SK-N-SH treated with all-trans-retinoic acid at 6 μM for 48 hours (cell line): ENCODE measurements around the gene PHF13.

Experiments used
- ATAC-seq: fragments of 200-7000 bp; cut with Tn5 transposase; 3 replicates; pipeline ENCODE4 v1.9.1; 2020; ENCODE audit warnings: mild to moderate bottlenecking, moderate library complexity
- ARNTL ChIP-seq: fragments of 450-650 bp; formaldehyde crosslinking; IDR thresholded peaks from 2 replicates; pipeline ENCODE4 v1.5.0; 2020; ENCODE audit warnings: low read depth, mild to moderate bottlenecking, moderate library complexity, borderline replicate concordance
- BACH2 ChIP-seq: fragments of 250-450 bp; sonication (Bioruptor Pico); IDR thresholded peaks from 2 replicates; pipeline ENCODE4 v1.9.0; 2021; ENCODE audit warnings: mild to moderate bottlenecking, borderline replicate concordance
- CREB5 ChIP-seq: fragments of 250-450 bp; sonication (Bioruptor Pico); IDR thresholded peaks from 2 replicates; pipeline ENCODE4 v1.5.1; 2020; ENCODE audit warnings: low read depth, mild to moderate bottlenecking, moderate library complexity
- CSDC2 ChIP-seq: fragments of 250-450 bp; sonication (Bioruptor Pico); IDR thresholded peaks from 2 replicates; pipeline ENCODE4 v1.5.0; 2020; ENCODE audit warnings: mild to moderate bottlenecking, moderate library complexity
- ESRRG ChIP-seq: fragments of 250-450 bp; sonication (Bioruptor Pico); IDR thresholded peaks from 2 replicates; pipeline ENCODE4 v1.6.1; 2021; ENCODE audit warnings: mild to moderate bottlenecking
- GLIS3 ChIP-seq: fragments of 250-450 bp; sonication (Bioruptor Pico); IDR thresholded peaks from 2 replicates; pipeline ENCODE4 v1.5.0; 2020; ENCODE audit warnings: mild to moderate bottlenecking, moderate library complexity
- ISL1 ChIP-seq: fragments of 250-450 bp; sonication (Bioruptor Pico); IDR thresholded peaks from 2 replicates; pipeline ENCODE4 v2.1.2; 2022; ENCODE audit warnings: mild to moderate bottlenecking, moderate library complexity
- OSR1 ChIP-seq: fragments of 250-450 bp; sonication (Bioruptor Pico); IDR thresholded peaks from 2 replicates; pipeline ENCODE4 v1.8.0; 2022; ENCODE audit warnings: moderate library complexity, mild to moderate bottlenecking, inconsistent platforms
- PPARA ChIP-seq: fragments of 250-450 bp; sonication (Bioruptor Pico); IDR thresholded peaks from 2 replicates; pipeline ENCODE4 v1.5.0; 2020; ENCODE audit warnings: mild to moderate bottlenecking, borderline replicate concordance
- RARB ChIP-seq: fragments of 250-450 bp; sonication (Bioruptor Pico); IDR thresholded peaks from 2 replicates; pipeline ENCODE4 v1.8.0; 2021; ENCODE audit warnings: mild to moderate bottlenecking, moderate library complexity
- TCF4 ChIP-seq: fragments of 250-450 bp; sonication (Bioruptor Pico); IDR thresholded peaks from 2 replicates; pipeline ENCODE4 v1.8.0; 2021; ENCODE audit warnings: mild to moderate bottlenecking, moderate library complexity, borderline replicate concordance
- ZC3H10 ChIP-seq: fragments of 250-450 bp; sonication (Bioruptor Pico); IDR thresholded peaks from 2 replicates; pipeline ENCODE4 v1.5.1; 2021; ENCODE audit warnings: mild to moderate bottlenecking, moderate library complexity
- ZFP30 ChIP-seq: fragments of 450-650 bp; formaldehyde crosslinking; IDR thresholded peaks from 2 replicates; pipeline ENCODE4 v1.5.0; 2022; ENCODE audit warnings: mild to moderate bottlenecking, moderate library complexity
- ZNF565 ChIP-seq: fragments of 450-650 bp; formaldehyde crosslinking; conservative IDR thresholded peaks from 2 replicates; pipeline ENCODE4 v1.5.0; 2020; ENCODE audit warnings: low read depth, mild to moderate bottlenecking, moderate library complexity
- ZNF70 ChIP-seq: fragments of 450-650 bp; formaldehyde crosslinking; IDR thresholded peaks from 2 replicates; pipeline ENCODE4 v1.5.0; 2020; ENCODE audit warnings: mild to moderate bottlenecking, moderate library complexity
- ZNF8 ChIP-seq: fragments of 450-650 bp; formaldehyde crosslinking; IDR thresholded peaks from 2 replicates; pipeline ENCODE4 v1.5.0; 2020; ENCODE audit warnings: mild to moderate bottlenecking, moderate library complexity
- TF ChIP-seq, protein P1 (sequence below): fragments of 250-450 bp; sonication (Bioruptor Pico); IDR thresholded peaks from 2 replicates; pipeline ENCODE4 v1.5.0; 2020; ENCODE audit warnings: mild to moderate bottlenecking, moderate library complexity
- TF ChIP-seq, protein P2 (sequence below): fragments of 250-450 bp; sonication (Bioruptor Pico); IDR thresholded peaks from 2 replicates; pipeline ENCODE4 v1.8.0; 2021; ENCODE audit warnings: low read depth, mild to moderate bottlenecking, moderate library complexity, borderline replicate concordance

PHF13 gene

DNA sequence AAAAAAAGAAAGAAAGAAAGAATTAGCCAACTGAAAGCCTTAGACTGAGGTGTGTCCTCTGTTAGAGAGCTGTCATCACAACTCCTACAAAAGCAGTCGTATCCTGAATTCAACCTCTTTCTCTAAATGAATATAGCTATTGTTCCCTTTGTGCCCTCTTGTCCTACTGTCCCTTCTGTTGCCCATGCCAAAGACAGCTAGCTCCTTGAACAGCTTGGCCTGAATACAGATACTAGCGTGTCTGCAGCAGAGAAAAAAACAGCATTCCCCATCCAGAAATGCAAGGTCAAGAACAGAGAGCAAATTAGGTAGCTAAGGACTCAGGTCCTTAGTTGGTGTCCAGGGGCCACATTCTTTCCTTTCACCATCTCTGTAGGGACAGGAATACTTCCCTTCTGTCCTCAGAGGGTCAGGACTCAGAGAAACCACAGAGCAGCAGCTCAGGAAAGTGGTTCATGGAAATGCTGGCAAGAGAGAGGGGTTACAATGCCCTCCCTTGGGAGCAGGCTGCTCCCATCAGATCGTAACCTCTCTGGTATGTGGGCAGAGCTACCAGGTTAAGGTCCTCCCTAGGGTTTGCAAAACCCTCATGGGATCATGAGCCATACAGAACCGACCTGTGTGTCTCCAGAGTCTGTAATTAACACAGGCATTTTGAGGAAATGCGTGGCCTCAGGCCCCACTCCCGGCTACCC, 35.6 kb upstream of the PHF13 start (continued):
- TF ChIP-seq, protein P1, sequence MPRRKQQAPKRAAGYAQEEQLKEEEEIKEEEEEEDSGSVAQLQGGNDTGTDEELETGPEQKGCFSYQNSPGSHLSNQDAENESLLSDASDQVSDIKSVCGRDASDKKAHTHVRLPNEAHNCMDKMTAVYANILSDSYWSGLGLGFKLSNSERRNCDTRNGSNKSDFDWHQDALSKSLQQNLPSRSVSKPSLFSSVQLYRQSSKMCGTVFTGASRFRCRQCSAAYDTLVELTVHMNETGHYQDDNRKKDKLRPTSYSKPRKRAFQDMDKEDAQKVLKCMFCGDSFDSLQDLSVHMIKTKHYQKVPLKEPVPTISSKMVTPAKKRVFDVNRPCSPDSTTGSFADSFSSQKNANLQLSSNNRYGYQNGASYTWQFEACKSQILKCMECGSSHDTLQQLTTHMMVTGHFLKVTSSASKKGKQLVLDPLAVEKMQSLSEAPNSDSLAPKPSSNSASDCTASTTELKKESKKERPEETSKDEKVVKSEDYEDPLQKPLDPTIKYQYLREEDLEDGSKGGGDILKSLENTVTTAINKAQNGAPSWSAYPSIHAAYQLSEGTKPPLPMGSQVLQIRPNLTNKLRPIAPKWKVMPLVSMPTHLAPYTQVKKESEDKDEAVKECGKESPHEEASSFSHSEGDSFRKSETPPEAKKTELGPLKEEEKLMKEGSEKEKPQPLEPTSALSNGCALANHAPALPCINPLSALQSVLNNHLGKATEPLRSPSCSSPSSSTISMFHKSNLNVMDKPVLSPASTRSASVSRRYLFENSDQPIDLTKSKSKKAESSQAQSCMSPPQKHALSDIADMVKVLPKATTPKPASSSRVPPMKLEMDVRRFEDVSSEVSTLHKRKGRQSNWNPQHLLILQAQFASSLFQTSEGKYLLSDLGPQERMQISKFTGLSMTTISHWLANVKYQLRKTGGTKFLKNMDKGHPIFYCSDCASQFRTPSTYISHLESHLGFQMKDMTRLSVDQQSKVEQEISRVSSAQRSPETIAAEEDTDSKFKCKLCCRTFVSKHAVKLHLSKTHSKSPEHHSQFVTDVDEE (CRISPR knock-in tag) = no peak
- TF ChIP-seq CREB5 (CRISPR knock-in tag) = no peak
- TF ChIP-seq CSDC2 = no peak

- ATAC-seq = no peak
- TF ChIP-seq ZNF565 (CRISPR knock-in tag) = no peak
- TF ChIP-seq PPARA (CRISPR knock-in tag) = no peak
- TF ChIP-seq BACH2 (CRISPR knock-in tag) = no peak
- no peak for TF ChIP-seq RARB (CRISPR knock-in tag)
- no peak for TF ChIP-seq TCF4 (CRISPR knock-in tag)
- no peak for TF ChIP-seq ARNTL (CRISPR knock-in tag)
- no peak for TF ChIP-seq ZC3H10
- no peak for TF ChIP-seq ZNF8
- TF ChIP-seq, protein P1 (CRISPR knock-in tag) = no peak
- no peak for TF ChIP-seq ESRRG (CRISPR knock-in tag)
- TF ChIP-seq ZFP30 (CRISPR knock-in tag) = no peak
- no peak for TF ChIP-seq ISL1 (CRISPR knock-in tag)
- TF ChIP-seq ZNF70 (CRISPR knock-in tag) = no peak
- TF ChIP-seq OSR1 (CRISPR knock-in tag) = no peak
- no peak for TF ChIP-seq GLIS3 (CRISPR knock-in tag)
Measured at GRCh38 chr1:6578624-6579373, 34.7 kb upstream of the PHF13 start.

DNA sequence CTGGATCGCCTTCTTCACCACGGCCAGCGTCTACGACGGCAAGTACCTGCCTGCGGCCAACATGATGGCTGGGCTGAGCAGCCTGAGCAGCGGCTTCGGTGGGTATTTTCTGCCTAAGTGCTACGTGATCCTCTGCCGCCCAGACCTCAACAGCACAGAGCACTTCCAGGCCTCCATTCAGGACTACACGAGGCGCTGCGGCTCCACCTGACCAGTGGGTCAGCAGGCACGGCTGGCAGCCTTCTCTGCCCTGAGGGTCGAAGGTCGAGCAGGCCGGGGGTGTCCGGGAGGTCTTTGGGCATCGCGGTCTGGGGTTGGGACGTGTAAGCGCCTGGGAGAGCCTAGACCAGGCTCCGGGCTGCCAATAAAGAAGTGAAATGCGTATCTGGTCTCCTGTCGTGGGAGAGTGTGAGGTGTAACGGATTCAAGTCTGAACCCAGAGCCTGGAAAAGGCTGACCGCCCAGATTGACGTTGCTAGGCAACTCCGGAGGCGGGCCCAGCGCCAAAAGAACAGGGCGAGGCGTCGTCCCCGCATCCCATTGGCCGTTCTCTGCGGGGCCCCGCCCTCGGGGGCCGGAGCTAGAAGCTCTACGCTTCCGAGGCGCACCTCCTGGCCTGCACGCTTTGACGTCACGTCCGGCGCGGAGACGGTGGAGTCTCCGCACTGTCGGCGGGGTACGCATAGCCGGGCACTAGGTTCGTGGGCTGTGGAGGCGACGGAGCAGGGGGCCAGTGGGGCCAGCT, 34.0 kb upstream of the PHF13 start, which contains the start of gene ZBTB48:
Gene ZBTB48 (plus strand): TSS at position 621 of the 745 bp plus-strand sequence. CDS start 616 bp downstream, outside the sequence.
- peak; percentile 98 for ATAC-seq
- TF ChIP-seq ZNF70 (CRISPR knock-in tag) (no peak), ZNF565 (CRISPR knock-in tag) (no peak), TCF4 (CRISPR knock-in tag) (no peak), ISL1 (CRISPR knock-in tag) (no peak), GLIS3 (CRISPR knock-in tag) (no peak)
- TF ChIP-seq, all 23 proteins: peak for 0

- peak; percentile 57 for ATAC-seq
Measured at GRCh38 chr1:6580119-6580592, 33.4 kb upstream of the PHF13 start.

More at GRCh38 chr1:6580119-6580592, 33.4 kb upstream of the PHF13 start:
- TF ChIP-seq, protein P2, sequence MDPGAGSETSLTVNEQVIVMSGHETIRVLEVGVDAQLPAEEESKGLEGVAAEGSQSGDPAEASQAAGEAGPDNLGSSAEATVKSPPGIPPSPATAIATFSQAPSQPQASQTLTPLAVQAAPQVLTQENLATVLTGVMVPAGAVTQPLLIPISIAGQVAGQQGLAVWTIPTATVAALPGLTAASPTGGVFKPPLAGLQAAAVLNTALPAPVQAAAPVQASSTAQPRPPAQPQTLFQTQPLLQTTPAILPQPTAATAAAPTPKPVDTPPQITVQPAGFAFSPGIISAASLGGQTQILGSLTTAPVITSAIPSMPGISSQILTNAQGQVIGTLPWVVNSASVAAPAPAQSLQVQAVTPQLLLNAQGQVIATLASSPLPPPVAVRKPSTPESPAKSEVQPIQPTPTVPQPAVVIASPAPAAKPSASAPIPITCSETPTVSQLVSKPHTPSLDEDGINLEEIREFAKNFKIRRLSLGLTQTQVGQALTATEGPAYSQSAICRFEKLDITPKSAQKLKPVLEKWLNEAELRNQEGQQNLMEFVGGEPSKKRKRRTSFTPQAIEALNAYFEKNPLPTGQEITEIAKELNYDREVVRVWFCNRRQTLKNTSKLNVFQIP (CRISPR knock-in tag) = no peak
- TF ChIP-seq, all 23 proteins: peak for 0
